Measurements from ENCODE around the gene EHMT1. TPM values are rescaled to one million over a fixed set of nuclear protein-coding genes. Genes with fewer than 3 reads are reported as not detected.

Gene EHMT1
- total RNA-seq, 1 experiment from 2014 or later = 35.9 TPM

GRCh38 chr9:137761793-137762192, 143.0 kb downstream of the EHMT1 start:
- DNase-seq = no peak
- Histone ChIP-seq H3K36me3 (ENCODE audit: insufficient read depth, low read length) (peaks cover 9% of the 10 kb centered on the region; the same call in 1 of the 2 replicates), H3K79me2 (ENCODE audit: low read length) (peaks cover 11% of the 10 kb centered on the region; the same call in 1 of the 2 replicates), H3K9me2 (replicated peaks; ENCODE audit: insufficient read depth, low read length) (no peaks in the 10 kb centered on the region), H3K4me1 (ENCODE audit: low read length) (no peaks in the 10 kb centered on the region), H3K9me3 (ENCODE audit: low read length) (no peaks in the 10 kb centered on the region), H2AFZ (ENCODE audit: low read length) (no peak overlapping the region), H3K4me2 (ENCODE audit: low read depth, low read length, poor library complexity, severe bottlenecking) (no peak overlapping the region), H4K20me1 (ENCODE audit: insufficient read depth, low read depth, low read length) (no peaks in the 10 kb centered on the region), H3K4me3 (ENCODE audit: low read length) (no peak overlapping the region), H3K9ac (ENCODE audit: low read length) (no peak overlapping the region), H3K27me3 (ENCODE audit: low read length) (no peaks in the 10 kb centered on the region), H3K27ac (ENCODE audit: low read length) (no peak overlapping the region)

DNA sequence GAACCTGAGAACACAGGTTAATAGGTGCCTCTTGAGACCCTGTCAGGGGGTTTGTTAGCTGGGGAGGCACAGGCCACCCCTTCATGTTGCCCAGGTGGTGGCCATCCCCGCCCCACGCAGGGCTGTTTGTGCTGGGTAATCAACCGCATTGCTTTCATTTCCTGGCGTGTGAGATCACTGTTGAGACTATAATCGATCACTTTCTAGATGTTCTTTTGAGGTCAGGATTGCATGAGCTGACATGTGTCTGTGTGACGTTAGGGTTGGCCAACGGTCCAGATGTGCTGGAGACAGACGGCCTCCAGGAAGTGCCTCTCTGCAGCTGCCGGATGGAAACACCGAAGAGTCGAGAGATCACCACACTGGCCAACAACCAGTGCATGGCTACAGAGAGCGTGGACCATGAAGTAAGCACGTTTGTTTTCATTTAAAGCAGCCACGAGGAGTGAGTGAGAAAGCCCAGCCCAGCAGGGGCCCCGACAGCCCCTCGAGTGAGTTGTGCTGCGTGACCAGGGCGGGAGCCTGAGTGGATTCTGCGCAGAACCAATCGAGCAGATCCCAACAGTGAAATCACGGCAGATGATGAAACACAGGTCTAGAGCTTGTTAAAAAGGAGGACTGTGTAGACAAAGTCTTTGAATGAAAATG, 143.7 kb downstream of the EHMT1 start:
- no peaks in the 10 kb centered on the region for H3K9me3 ChIP-seq (ENCODE audit: low read length)
- H3K9me2 ChIP-seq (replicated peaks; ENCODE audit: insufficient read depth, low read length) = no peaks in the 10 kb centered on the region
- H2AFZ ChIP-seq (ENCODE audit: low read length) = no peak overlapping the region
- DNase-seq = no peak
- H3K79me2 ChIP-seq (ENCODE audit: low read length) = peaks cover 4% of the 10 kb centered on the region; the same call in 1 of the 2 replicates
- H3K36me3 ChIP-seq (ENCODE audit: insufficient read depth, low read length) = peaks cover 9% of the 10 kb centered on the region; the same call in 1 of the 2 replicates
- no peak overlapping the region for H3K4me2 ChIP-seq (ENCODE audit: low read depth, low read length, poor library complexity, severe bottlenecking)
- no peaks in the 10 kb centered on the region for H4K20me1 ChIP-seq (ENCODE audit: insufficient read depth, low read depth, low read length)
- H3K27me3 ChIP-seq (ENCODE audit: low read length) = no peaks in the 10 kb centered on the region
- H3K4me1 ChIP-seq (ENCODE audit: low read length) = no peaks in the 10 kb centered on the region
- no peak overlapping the region for H3K27ac ChIP-seq (ENCODE audit: low read length)
- no peak overlapping the region for H3K4me3 ChIP-seq (ENCODE audit: low read length)
- H3K9ac ChIP-seq (ENCODE audit: low read length) = no peak overlapping the region

- Histone ChIP-seq H3K4me2 (ENCODE audit: low read depth, low read length, poor library complexity, severe bottlenecking) (no peak overlapping the region), H3K27me3 (ENCODE audit: low read length) (no peaks in the 10 kb centered on the region), H3K9me3 (ENCODE audit: low read length) (no peaks in the 10 kb centered on the region), H3K4me3 (ENCODE audit: low read length) (no peak overlapping the region), H3K36me3 (ENCODE audit: insufficient read depth, low read length) (peaks cover 9% of the 10 kb centered on the region; the same call in 1 of the 2 replicates), H3K9me2 (replicated peaks; ENCODE audit: insufficient read depth, low read length) (no peaks in the 10 kb centered on the region), H3K27ac (ENCODE audit: low read length) (no peak overlapping the region), H3K79me2 (ENCODE audit: low read length) (peaks cover 3% of the 10 kb centered on the region; the same call in 1 of the 2 replicates), H4K20me1 (ENCODE audit: insufficient read depth, low read depth, low read length) (no peaks in the 10 kb centered on the region), H3K9ac (ENCODE audit: low read length) (no peak overlapping the region), H3K4me1 (ENCODE audit: low read length) (no peaks in the 10 kb centered on the region), H2AFZ (ENCODE audit: low read length) (no peak overlapping the region)
- no peak for DNase-seq
Measured at GRCh38 chr9:137763271-137763955, 144.6 kb downstream of the EHMT1 start.

GRCh38 chr9:137764171-137764671, 145.4 kb downstream of the EHMT1 start:
- H3K27me3 ChIP-seq (ENCODE audit: low read length) = no peaks in the 10 kb centered on the region
- no peak overlapping the region for H3K4me2 ChIP-seq (ENCODE audit: low read depth, low read length, poor library complexity, severe bottlenecking)
- H3K27ac ChIP-seq (ENCODE audit: low read length) = no peak overlapping the region
- H3K36me3 ChIP-seq (ENCODE audit: insufficient read depth, low read length) = peaks cover 9% of the 10 kb centered on the region; the same call in 1 of the 2 replicates
- no peaks in the 10 kb centered on the region for H3K4me1 ChIP-seq (ENCODE audit: low read length)
- H2AFZ ChIP-seq (ENCODE audit: low read length) = no peak overlapping the region
- peaks cover 3% of the 10 kb centered on the region; the same call in 1 of the 2 replicates for H3K79me2 ChIP-seq (ENCODE audit: low read length)
- H3K9me3 ChIP-seq (ENCODE audit: low read length) = no peaks in the 10 kb centered on the region
- DNase-seq = no peak
- no peaks in the 10 kb centered on the region for H4K20me1 ChIP-seq (ENCODE audit: insufficient read depth, low read depth, low read length)
- H3K9ac ChIP-seq (ENCODE audit: low read length) = no peak overlapping the region
- H3K4me3 ChIP-seq (ENCODE audit: low read length) = no peak overlapping the region
- H3K9me2 ChIP-seq (replicated peaks; ENCODE audit: insufficient read depth, low read length) = no peaks in the 10 kb centered on the region

DNA sequence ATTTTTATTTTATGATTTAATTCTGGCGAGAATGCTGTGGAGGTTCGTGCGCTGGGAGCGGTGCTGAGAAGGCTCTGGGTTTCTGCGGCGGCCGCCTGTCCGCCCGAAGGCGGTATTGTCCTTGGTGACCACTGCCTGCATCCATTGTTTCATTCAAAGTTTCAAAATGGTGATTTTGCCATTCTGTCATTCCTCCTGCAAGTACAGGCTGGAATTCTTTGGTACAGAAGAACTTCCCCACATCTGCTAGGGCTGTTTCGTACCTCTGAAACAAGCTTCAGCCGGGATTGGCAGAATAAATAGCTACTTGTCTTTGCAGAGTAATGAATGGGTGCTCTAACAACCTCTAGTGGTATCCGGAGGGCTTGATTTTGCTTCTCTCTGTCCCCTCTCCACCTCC, 146.2 kb downstream of the EHMT1 start:
- no peaks in the 10 kb centered on the region for H3K9me2 ChIP-seq (replicated peaks; ENCODE audit: insufficient read depth, low read length)
- no peak for DNase-seq
- H3K27ac ChIP-seq (ENCODE audit: low read length) = no peak overlapping the region
- H3K79me2 ChIP-seq (ENCODE audit: low read length) = peaks cover 3% of the 10 kb centered on the region; the same call in 1 of the 2 replicates
- no peak overlapping the region for H3K9ac ChIP-seq (ENCODE audit: low read length)
- no peaks in the 10 kb centered on the region for H3K4me1 ChIP-seq (ENCODE audit: low read length)
- peaks cover 9% of the 10 kb centered on the region; the same call in 1 of the 2 replicates for H3K36me3 ChIP-seq (ENCODE audit: insufficient read depth, low read length)
- no peaks in the 10 kb centered on the region for H3K27me3 ChIP-seq (ENCODE audit: low read length)
- no peaks in the 10 kb centered on the region for H4K20me1 ChIP-seq (ENCODE audit: insufficient read depth, low read depth, low read length)
- no peak overlapping the region for H3K4me2 ChIP-seq (ENCODE audit: low read depth, low read length, poor library complexity, severe bottlenecking)
- H3K4me3 ChIP-seq (ENCODE audit: low read length) = no peak overlapping the region
- H3K9me3 ChIP-seq (ENCODE audit: low read length) = no peaks in the 10 kb centered on the region
- no peak overlapping the region for H2AFZ ChIP-seq (ENCODE audit: low read length)

- no peaks in the 10 kb centered on the region for H3K79me2 ChIP-seq (ENCODE audit: low read length)
- H3K9me3 ChIP-seq (ENCODE audit: low read length) = no peaks in the 10 kb centered on the region
- no peak overlapping the region for H3K9ac ChIP-seq (ENCODE audit: low read length)
- H3K4me1 ChIP-seq (ENCODE audit: low read length) = no peaks in the 10 kb centered on the region
- no peak overlapping the region for H3K27ac ChIP-seq (ENCODE audit: low read length)
- no peaks in the 10 kb centered on the region for H3K9me2 ChIP-seq (replicated peaks; ENCODE audit: insufficient read depth, low read length)
- no peak overlapping the region for H2AFZ ChIP-seq (ENCODE audit: low read length)
- no peak overlapping the region for H3K4me2 ChIP-seq (ENCODE audit: low read depth, low read length, poor library complexity, severe bottlenecking)
- H3K36me3 ChIP-seq (ENCODE audit: insufficient read depth, low read length) = peaks cover 9% of the 10 kb centered on the region; the same call in 1 of the 2 replicates
- no peaks in the 10 kb centered on the region for H3K27me3 ChIP-seq (ENCODE audit: low read length)
- no peak overlapping the region for H3K4me3 ChIP-seq (ENCODE audit: low read length)
- DNase-seq = no peak
- no peaks in the 10 kb centered on the region for H4K20me1 ChIP-seq (ENCODE audit: insufficient read depth, low read depth, low read length)
Measured at GRCh38 chr9:137765536-137765935, 146.7 kb downstream of the EHMT1 start.

- no peak overlapping the region for H3K27ac ChIP-seq (ENCODE audit: low read length)
- H3K36me3 ChIP-seq (ENCODE audit: insufficient read depth, low read length) = peaks cover under 1% of the 10 kb centered on the region; the same call in 1 of the 2 replicates
- no peaks in the 10 kb centered on the region for H3K79me2 ChIP-seq (ENCODE audit: low read length)
Measured at GRCh38 chr9:137771580-137771979, 152.8 kb downstream of the EHMT1 start.

GRCh38 chr9:137772281-137772873, 153.6 kb downstream of the EHMT1 start:
- H3K36me3 ChIP-seq (ENCODE audit: insufficient read depth, low read length) = peaks cover 7% of the 10 kb centered on the region; the same call in 1 of the 2 replicates
- no peaks in the 10 kb centered on the region for H3K79me2 ChIP-seq (ENCODE audit: low read length)

More at GRCh38 chr9:137771580-137771979, 152.8 kb downstream of the EHMT1 start:
- no peaks in the 10 kb centered on the region for H3K9me3 ChIP-seq (ENCODE audit: low read length)
- H2AFZ ChIP-seq (ENCODE audit: low read length) = no peak overlapping the region
- H3K4me2 ChIP-seq (ENCODE audit: low read depth, low read length, poor library complexity, severe bottlenecking) = no peak overlapping the region
- H3K9me2 ChIP-seq (replicated peaks; ENCODE audit: insufficient read depth, low read length) = no peaks in the 10 kb centered on the region
- no peak overlapping the region for H3K4me3 ChIP-seq (ENCODE audit: low read length)
- H3K9ac ChIP-seq (ENCODE audit: low read length) = no peak overlapping the region
- DNase-seq = no peak
- no peaks in the 10 kb centered on the region for H3K27me3 ChIP-seq (ENCODE audit: low read length)
- no peaks in the 10 kb centered on the region for H4K20me1 ChIP-seq (ENCODE audit: insufficient read depth, low read depth, low read length)
- no peaks in the 10 kb centered on the region for H3K4me1 ChIP-seq (ENCODE audit: low read length)

More at GRCh38 chr9:137772281-137772873, 153.6 kb downstream of the EHMT1 start:
- no peaks in the 10 kb centered on the region for H4K20me1 ChIP-seq (ENCODE audit: insufficient read depth, low read depth, low read length)
- H3K9me3 ChIP-seq (ENCODE audit: low read length) = no peaks in the 10 kb centered on the region
- no peak overlapping the region for H3K4me3 ChIP-seq (ENCODE audit: low read length)
- no peak overlapping the region for H3K4me2 ChIP-seq (ENCODE audit: low read depth, low read length, poor library complexity, severe bottlenecking)
- H3K4me1 ChIP-seq (ENCODE audit: low read length) = no peaks in the 10 kb centered on the region
- DNase-seq = peak; percentile 46
- H3K27ac ChIP-seq (ENCODE audit: low read length) = no peak overlapping the region
- H3K9ac ChIP-seq (ENCODE audit: low read length) = no peak overlapping the region
- H3K27me3 ChIP-seq (ENCODE audit: low read length) = no peaks in the 10 kb centered on the region
- H2AFZ ChIP-seq (ENCODE audit: low read length) = no peak overlapping the region
- H3K9me2 ChIP-seq (replicated peaks; ENCODE audit: insufficient read depth, low read length) = no peaks in the 10 kb centered on the region

All from Karpas-422 (cell line).